GM19328 (cell line): ENCODE measurements around the gene FAM227A.
"Not testable (repeated sequence)": the region's sequence is repeated elsewhere in the genome, so short reads cannot be mapped to it uniquely, and the experiment has no call there.

Source experiments
- ATAC-seq: cut with Tn5 transposase; IDR thresholded peaks from one replicate; pipeline ENCODE4 v1.9.1; 2021; ENCODE audit warnings: mild to moderate bottlenecking, moderate library complexity; ENCODE audit not compliant: unreplicated experiment

Gene FAM227A

GRCh38 chr22:38674888-38675287 is 18.7 kb upstream of the FAM227A start:
- ATAC-seq = no peak

DNA sequence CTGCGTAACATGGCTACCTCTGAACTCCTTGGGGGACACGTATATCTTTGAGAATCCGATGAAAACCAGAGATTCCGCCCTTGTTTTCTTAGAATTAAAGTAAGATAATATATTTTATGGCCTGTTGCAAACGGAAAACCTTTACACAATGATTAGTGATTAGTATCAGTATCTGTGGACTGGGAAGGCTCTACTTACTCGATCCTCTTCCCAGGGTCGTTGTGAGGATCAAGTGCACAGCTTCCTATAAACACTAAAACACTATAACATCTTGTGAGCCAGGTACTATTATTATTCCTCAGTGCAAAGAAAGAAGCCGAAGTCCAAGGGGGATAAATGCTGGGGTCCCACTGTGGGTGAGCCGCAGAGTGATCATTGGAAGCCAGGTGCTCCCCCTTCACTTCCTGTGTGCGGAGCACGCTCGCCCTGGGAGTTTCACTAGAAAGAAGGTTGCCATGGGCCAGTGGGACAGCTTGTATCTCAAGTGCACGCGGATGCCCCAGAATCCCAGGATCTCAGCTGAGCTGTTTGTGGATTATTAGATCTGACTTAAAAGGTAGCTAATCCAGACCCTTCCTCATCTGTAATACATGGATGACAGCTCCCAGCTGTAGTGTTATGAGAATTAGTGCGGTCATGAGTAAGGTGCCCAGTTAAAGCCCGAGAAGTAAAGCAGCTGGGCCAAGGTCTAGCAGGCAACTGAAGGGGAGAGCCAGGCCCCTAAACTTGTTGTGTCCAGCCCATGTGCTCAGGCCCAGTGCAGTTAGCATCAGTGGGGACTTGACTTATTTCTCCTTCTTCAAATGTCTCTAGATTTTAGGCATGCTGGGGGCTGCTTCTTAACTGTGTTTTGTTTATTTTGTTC is 1.1 kb upstream of the FAM227A start:
- ATAC-seq = no peak

DNA sequence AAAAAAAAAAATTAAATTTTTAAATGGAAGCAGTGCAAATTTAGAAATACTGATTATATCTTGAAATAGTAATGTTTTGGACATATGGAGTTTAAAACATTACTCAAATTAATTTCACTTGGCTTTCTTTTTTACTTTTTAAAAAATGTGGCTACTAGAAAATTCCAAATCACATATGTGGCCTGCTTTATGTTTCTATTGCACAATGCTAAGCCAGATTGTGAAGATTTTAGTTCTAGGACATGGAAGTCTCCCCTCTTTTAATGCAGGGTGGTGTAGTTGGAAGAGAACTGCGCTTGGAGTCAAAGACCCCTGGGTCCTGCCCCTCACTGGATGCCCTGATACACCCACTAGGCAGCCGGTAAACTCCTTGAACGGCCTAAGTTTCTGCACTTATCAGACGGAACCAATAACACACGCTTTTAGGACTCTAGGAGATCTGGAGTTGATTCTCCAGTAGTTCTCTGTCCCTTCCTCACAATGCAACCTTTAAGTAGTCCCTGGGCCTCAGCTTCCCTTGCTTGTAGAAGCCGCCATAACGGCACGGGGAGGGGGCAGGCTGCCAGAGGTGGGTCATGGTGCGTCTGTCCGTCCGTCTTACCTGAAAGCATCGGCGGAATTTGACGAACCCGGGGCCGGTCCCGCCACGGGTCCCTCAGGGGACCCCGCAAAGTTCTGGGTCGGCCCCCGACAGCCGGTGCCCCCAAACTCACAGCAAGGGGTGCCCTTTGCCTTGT is 505 bp downstream of the FAM227A start:
- no peak for ATAC-seq

- ATAC-seq = no peak
These were observed 2.5 kb downstream of the FAM227A start for GRCh38 chr22:38653741-38654140.

- no peak for ATAC-seq
These were observed 3.3 kb downstream of the FAM227A start for GRCh38 chr22:38652859-38653258.

GRCh38 chr22:38649841-38650522 is 6.2 kb downstream of the FAM227A start:
- no peak for ATAC-seq

DNA sequence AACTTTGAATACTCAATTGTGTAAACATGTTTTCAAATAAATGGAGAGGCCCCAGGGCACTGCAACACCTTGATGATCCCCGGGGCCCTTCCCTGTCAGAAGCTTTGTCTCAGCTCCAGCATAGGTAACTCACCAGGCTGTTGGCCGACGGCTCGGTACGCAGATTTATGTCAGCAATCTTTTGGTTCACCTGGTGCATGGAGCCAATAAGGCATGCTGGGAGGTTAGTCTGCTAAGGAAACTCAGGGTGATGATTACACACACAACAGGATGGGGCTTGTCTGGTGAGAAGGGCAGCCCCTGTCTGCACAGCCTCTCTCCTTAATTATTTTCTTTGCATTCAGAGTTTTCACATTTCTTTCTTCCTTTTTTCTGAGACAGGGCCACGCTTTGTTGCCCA is 10.8 kb downstream of the FAM227A start:
- no peak for ATAC-seq

GRCh38 chr22:38644245-38644644 is 11.9 kb downstream of the FAM227A start:
- ATAC-seq = not testable (repeated sequence)

DNA sequence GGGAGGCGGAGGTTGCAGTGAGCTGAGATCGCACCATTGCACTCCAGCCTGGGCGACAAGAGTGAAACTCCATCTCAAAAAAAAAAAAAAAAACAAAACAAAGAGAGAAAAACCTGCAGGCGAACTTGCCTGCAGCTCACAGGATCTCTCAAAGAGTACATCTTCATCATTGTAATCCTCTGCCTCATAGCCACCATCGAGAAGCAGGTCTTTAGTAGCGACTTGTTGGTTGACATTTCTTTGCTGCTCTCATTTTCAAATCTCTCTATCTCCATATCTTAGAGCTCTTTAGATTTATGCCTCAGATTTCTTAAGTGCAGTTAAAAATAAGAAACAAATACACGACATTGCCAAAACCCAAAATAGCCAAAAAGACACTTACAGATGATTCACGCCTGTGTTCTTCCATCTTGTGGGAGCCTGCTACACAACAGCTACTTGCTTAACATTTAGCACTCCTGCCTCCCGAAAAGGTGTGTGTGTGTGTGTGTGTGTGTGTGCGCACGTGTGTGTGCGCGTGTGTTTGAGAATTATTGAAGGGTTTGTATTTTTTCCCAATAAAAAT is 14.6 kb downstream of the FAM227A start:
- ATAC-seq = no peak

DNA sequence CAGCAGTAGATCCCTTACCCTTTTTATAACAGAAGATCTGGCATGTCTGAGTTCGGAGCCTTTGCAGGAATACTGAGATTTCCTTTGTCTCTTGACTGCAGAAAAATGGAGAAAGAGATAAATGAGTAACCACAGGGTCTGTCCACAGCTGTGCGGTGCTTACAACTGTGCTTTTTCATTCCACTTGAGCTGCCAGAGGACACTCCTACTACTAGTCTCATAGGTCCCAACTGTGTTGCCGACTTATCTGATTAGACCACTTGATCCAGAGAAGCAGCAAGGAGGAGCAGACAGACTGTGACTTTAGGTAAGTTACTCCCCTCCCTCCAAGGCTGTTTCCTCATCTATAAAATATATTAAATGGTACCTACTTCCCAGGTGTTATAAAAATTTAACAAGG is 17.5 kb downstream of the FAM227A start:
- ATAC-seq = no peak

DNA sequence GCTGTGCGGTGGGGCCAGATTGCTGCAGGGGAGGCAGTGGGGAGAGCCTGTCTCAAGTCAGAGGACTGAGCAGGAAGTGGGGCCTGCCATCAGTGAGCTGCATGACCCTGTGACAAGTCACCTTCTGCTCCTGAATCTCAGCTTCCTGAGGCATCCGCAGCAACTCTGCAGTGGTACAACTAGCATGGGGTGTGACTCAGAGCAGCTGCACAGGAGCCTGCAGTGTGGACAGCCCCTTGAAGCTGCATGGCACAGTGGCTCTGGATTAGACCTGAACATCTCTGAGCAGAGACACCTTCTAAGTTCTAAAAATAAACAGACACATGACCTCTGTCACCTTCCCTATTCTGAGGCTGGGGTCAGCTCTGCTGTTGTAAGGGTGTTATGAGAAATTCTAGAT is 18.0 kb downstream of the FAM227A start:
- ATAC-seq = no peak

DNA sequence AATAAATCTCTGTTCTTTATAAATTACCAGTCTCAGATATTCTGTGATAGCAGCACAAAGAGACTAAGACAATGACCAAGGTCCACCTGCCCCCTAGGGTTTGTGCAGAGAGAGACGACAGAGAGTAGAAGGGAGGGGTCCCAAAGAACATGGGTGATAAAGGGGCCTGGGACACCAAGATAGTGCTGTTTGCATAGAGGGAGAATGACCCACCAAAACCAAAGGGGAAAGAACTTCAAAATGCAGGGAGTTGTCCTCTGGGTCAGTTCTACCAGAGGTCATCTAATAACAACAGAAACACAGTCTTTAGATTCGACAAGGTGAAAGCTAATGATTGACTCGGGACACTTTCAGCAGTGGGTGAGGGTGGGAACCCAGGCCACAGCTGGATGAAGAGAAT is 23.7 kb downstream of the FAM227A start:
- no peak for ATAC-seq

- ATAC-seq = no peak
These were observed 24.5 kb downstream of the FAM227A start for GRCh38 chr22:38631724-38632123.

DNA sequence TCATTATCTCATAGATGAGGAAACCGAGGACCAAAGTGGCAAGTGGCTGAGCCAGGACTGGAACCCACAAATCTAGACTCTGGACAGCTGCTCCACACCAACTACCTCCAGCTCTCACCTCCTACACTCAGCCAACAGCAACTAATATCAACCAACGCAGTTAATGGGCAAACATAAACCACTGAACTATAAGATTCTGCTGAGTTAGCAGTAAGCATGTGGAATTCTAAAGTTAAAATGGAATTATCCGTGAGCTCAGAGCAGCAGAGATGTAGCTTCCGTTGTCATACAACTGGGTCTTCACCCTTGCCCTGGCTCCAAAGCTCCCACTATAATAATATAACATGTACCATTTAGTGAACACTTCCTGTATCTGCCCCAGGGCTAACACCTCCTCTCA is 27.1 kb downstream of the FAM227A start:
- ATAC-seq = no peak

GRCh38 chr22:38628444-38628843 is 27.7 kb downstream of the FAM227A start:
- no peak for ATAC-seq

DNA sequence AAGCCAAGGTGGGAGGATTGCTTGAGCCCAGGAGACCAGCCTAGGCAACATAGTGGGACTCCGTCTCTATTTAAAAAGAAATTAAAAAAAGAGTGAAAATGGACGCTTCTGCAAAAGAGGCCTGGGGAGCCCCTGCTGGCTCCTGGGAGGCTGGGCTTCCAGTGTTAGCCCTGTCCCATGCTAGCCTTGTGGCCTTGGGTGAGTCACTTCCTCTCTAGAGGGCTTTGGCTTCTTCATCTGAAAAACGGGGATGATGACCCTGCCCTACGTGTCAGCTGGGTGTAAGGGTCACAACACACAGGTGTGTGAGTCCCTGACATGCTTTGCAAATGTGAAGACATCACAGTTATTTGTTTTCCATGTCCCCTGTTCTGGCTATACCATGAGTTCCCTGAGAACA is 32.8 kb downstream of the FAM227A start:
- ATAC-seq = no peak

DNA sequence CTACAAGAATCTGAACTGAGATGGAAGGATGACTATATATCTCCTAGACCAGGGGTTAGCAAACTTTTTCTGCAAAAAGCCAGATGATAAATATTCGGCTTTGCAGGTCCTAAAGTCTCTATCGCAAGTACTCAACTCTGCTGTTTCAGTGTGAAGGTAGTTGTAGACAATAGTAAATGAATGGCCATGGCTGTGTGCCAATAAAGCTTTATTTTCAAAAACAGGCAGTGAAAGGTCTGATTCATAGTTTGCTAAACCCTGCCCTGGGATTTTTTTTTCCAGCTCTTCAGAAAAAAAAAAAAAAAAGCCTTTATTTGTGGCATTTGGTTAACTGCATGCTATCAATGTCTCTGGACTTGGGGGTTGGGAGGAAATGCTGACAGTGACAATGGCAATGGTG is 37.5 kb downstream of the FAM227A start:
- ATAC-seq = no peak

DNA sequence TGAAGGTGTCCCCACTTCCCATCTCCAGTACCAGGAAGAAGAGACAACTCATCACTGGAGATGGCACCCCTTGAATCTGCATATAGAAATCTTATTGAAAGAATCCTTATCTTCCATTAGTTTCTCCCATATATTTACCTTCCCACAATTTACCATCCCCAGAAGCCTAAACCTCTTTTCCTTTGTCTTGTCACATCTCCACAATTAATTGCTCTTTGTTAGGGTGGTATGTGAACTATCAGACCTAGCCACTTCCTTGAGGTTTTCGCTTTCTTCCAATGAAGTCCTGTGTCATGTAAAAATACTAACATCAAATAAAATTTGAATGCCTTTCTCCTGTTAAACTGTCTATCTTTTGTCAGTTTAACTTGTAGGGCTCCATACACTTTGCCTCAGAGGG is 37.9 kb downstream of the FAM227A start:
- ATAC-seq = no peak

GRCh38 chr22:38615064-38615405 is 41.2 kb downstream of the FAM227A start:
- ATAC-seq = not testable (repeated sequence)

GRCh38 chr22:38614332-38615063 is 41.7 kb downstream of the FAM227A start:
- no peak for ATAC-seq

DNA sequence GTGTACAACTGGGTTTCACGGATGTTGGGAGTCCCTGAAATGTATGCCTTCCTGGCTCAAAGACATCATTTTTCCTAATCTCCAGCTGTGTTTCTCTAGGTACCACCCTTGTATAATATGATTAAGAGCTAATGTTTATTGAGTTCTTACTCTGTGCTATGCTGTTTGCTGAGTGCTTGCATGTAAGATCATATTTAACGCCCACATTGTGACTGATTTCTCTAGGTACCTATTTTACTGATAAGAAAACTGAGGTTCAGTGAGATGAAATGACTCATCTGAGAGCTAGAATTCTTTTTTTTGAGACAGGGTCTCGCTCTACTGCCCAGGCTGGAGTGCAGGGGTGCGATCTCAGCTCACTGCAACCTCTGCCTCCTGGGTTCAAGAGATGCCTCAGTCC is 42.6 kb downstream of the FAM227A start:
- ATAC-seq = no peak
